ENCODE data around the gene MND1. TPM values are rescaled to one million over a fixed set of nuclear protein-coding genes. Genes with fewer than 3 reads are reported as not detected.

MND1 gene
- total RNA-seq, 6 experiments from 2014 or later = 0.22 to 1.8 (median 0.86) TPM; not detected in 1

DNA sequence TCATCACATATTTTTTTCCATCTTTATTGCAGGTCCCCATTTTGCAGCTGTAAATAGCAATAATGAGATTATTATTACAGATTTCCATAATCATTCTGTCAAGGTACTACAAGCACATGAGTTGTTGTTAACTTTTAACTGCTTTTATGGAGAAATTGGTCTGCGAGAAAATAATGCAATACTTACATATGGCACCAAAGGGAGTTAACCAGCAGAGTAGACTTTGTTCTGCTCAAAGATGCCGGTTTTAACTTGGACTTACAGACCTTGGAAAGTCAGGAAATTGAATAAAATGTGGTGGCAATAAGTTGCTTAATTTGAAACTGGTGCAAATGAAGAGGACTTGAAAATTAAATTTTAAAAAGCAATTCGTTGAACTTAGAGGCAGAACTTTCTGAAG is 20.4 kb upstream of the MND1 start:
- Histone ChIP-seq H3K27ac (no peak overlapping the region), H3K4me1 (no peaks in the 10 kb centered on the region), H3K36me3 (no peaks in the 10 kb centered on the region), H3K9me3 (no peaks in the 10 kb centered on the region), H3K27me3 (no peaks in the 10 kb centered on the region), H3K4me3 (no peak overlapping the region)
- intact Hi-C loops (cut with DNase I) = loop anchor here in 1 of 2 donors (10.0 kb wide), 1 partner anchor 169 kb away; no protein-coding TSS in a partner anchor
- DNase-seq = no peak
- no peak for TF ChIP-seq POLR2A (IDR thresholded peaks at IDR 0.05)
- TF ChIP-seq, protein P1, sequence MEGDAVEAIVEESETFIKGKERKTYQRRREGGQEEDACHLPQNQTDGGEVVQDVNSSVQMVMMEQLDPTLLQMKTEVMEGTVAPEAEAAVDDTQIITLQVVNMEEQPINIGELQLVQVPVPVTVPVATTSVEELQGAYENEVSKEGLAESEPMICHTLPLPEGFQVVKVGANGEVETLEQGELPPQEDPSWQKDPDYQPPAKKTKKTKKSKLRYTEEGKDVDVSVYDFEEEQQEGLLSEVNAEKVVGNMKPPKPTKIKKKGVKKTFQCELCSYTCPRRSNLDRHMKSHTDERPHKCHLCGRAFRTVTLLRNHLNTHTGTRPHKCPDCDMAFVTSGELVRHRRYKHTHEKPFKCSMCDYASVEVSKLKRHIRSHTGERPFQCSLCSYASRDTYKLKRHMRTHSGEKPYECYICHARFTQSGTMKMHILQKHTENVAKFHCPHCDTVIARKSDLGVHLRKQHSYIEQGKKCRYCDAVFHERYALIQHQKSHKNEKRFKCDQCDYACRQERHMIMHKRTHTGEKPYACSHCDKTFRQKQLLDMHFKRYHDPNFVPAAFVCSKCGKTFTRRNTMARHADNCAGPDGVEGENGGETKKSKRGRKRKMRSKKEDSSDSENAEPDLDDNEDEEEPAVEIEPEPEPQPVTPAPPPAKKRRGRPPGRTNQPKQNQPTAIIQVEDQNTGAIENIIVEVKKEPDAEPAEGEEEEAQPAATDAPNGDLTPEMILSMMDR (IDR thresholded peaks at IDR 0.05) = no peak
- 65% methylated on average over 3 of the region's 3 CpGs for WGBS (ENCODE audit: insufficient coverage, low coverage, low lambda C conversion rate, missing lambda C conversion rate)
- no peak for ATAC-seq

DNA sequence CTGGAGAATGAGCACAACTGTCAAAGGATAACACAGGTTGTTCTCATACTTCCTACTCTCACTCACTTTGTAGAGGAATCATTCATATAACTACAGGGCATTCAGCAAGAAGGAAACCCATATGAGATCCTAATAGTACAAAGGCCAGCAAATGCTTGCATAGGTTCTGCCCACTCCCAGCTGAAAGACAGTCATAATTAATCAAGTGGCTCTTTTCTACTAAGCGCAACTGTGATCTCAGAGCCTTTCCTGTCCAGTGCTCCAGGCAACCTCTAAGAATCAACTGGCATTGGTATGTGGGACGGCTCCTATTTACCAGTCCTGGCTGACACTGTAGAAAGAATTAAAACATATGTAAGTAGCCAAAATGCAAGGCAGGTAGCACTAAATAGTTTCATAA is 18.9 kb upstream of the MND1 start:
- H3K36me3 ChIP-seq = no peaks in the 10 kb centered on the region
- ATAC-seq (no peak), DNase-seq (no peak)
- intact Hi-C loops (cut with DNase I) = loop anchor here in 1 of 2 donors (10.0 kb wide), 1 partner anchor 171 kb away; no protein-coding TSS in a partner anchor
- H3K27me3 ChIP-seq = no peaks in the 10 kb centered on the region
- H3K9me3 ChIP-seq = no peaks in the 10 kb centered on the region
- no peak for TF ChIP-seq POLR2A (IDR thresholded peaks at IDR 0.05)
- TF ChIP-seq, protein P1 (IDR thresholded peaks at IDR 0.05) = no peak
- no peak overlapping the region for H3K27ac ChIP-seq
- no peak overlapping the region for H3K4me3 ChIP-seq
- 93% methylated on average over 2 of the region's 2 CpGs for WGBS (ENCODE audit: insufficient coverage, low coverage, low lambda C conversion rate, missing lambda C conversion rate)
- no peaks in the 10 kb centered on the region for H3K4me1 ChIP-seq

DNA sequence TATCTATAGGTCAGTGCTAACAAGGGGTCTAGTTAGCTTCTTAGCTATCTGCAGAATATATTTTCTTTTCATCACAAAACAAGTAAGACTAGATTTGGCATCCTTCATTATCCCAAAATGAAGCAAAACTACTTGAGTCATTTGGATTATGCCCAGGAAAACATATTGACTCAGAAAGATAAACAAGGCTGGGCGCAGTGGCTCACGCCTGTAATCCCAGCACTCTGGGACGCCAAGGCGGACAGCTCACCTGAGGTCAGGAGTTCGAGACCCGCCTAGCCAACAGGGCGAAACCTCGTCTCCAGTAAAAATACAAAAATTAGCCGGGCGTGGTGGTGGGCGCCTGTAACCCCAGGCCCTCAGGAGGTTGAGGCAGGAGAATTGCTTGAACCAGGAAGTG is 18.0 kb upstream of the MND1 start:
- H3K27me3 ChIP-seq = no peaks in the 10 kb centered on the region
- no peaks in the 10 kb centered on the region for H3K4me1 ChIP-seq
- DNase-seq (peak in 1 of 3 donors; percentile 31), ATAC-seq (peak in 1 of 4 donors; percentile 61)
- H3K36me3 ChIP-seq = no peaks in the 10 kb centered on the region
- WGBS (ENCODE audit: insufficient coverage, low coverage, low lambda C conversion rate, missing lambda C conversion rate) = 73% methylated on average over 11 of the region's 11 CpGs
- intact Hi-C loops (cut with DNase I) = loop anchor here in 1 of 2 donors (10.0 kb wide), 1 partner anchor 172 kb away; no protein-coding TSS in a partner anchor
- TF ChIP-seq POLR2A (IDR thresholded peaks at IDR 0.05) = no peak
- TF ChIP-seq, protein P1 (IDR thresholded peaks at IDR 0.05) = no peak
- no peak overlapping the region for H3K27ac ChIP-seq
- H3K9me3 ChIP-seq = no peaks in the 10 kb centered on the region
- no peak overlapping the region for H3K4me3 ChIP-seq

DNA sequence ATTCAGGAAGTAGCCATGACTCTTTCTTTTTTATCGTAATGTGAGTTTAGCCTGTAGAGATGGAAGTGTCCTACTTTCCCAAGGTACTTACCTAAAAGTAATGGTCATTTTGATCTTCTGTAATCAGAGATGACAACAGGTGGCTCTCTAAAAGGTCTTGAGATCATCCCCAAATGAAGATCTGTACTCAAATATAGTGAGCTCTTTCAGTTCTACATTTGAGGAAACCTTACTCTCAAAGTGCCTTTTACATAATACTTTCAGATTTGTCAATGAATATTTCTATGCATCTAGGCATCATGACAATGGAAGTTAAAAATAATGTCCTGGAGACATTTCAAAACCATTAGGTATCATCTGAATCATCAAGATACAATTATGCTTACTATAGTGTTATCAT is 17.2 kb upstream of the MND1 start:
- Histone ChIP-seq H3K4me3 (no peak overlapping the region), H3K27me3 (no peaks in the 10 kb centered on the region), H3K9me3 (no peaks in the 10 kb centered on the region), H3K36me3 (no peaks in the 10 kb centered on the region), H3K4me1 (no peaks in the 10 kb centered on the region), H3K27ac (no peak overlapping the region)
- no peak for TF ChIP-seq POLR2A (IDR thresholded peaks at IDR 0.05)
- TF ChIP-seq, protein P1 (IDR thresholded peaks at IDR 0.05) = no peak
- ATAC-seq = no peak
- intact Hi-C loops (cut with DNase I) = loop anchor here in 1 of 2 donors (10.0 kb wide), 1 partner anchor 172 kb away; no protein-coding TSS in a partner anchor
- no peak for DNase-seq
- WGBS (ENCODE audit: insufficient coverage, low coverage, low lambda C conversion rate, missing lambda C conversion rate) = 73% methylated on average over 1 of the region's 1 CpG

Measured in right lobe of liver (tissue), 6 donors.